H7 (cell line): ENCODE results near the gene TRIM69. TPM values are rescaled to one million over a fixed set of nuclear protein-coding genes. Genes with fewer than 3 reads are reported as not detected.
A peak's percentile ranks its signal among the peaks of the same experiment; 100 is the strongest.
"Not testable (repeated sequence)": the region's sequence is repeated elsewhere in the genome, so short reads cannot be mapped to it uniquely, and the experiment has no call there.

Experiments
- DNase-seq: peaks from one replicate; pipeline ENCODE4 v3.0.0; 2012
- H3K27me3 ChIP-seq: 2 replicates; pipeline ENCODE4 v1.6.0; 2011; ENCODE audit warnings: mild to moderate bottlenecking, low read length; ENCODE audit not compliant: control insufficient read depth, insufficient read depth
- H3K36me3 ChIP-seq: replicated peaks from 2 replicates; pipeline ENCODE4 v1.5.1; 2011; ENCODE audit warnings: low read length; ENCODE audit not compliant: control insufficient read depth, insufficient read depth
- H3K4me3 ChIP-seq: 2 replicates; pipeline ENCODE4 v1.5.1; 2011; ENCODE audit warnings: low read depth, mild to moderate bottlenecking, control low read depth, low read length, moderate library complexity; ENCODE audit not compliant: insufficient read depth
- total RNA-seq: library from RNA; depleted of rRNA; stranded (reverse); fragments of >200 nt; shearing (Covaris generic); gene quantifications from 2 replicates; pipeline ENCODE4 v1.2.3, GENCODE V29; 2014

The TRIM69 gene
- total RNA-seq, 1 experiment from 2014 or later: 5.4 TPM

GRCh38 chr15:44726136-44726535 lies 10.2 kb upstream of the TRIM69 start:
- Histone ChIP-seq H3K36me3 (no peaks in the 10 kb centered on the region), H3K4me3 (no peak overlapping the region), H3K27me3 (no peaks in the 10 kb centered on the region)
- DNase-seq: no peak

- Histone ChIP-seq H3K4me3 (no peak overlapping the region), H3K36me3 (no peaks in the 10 kb centered on the region)
- peak; percentile 8 for DNase-seq
Measured at GRCh38 chr15:44726568-44727484, 9.5 kb upstream of the TRIM69 start.

DNA sequence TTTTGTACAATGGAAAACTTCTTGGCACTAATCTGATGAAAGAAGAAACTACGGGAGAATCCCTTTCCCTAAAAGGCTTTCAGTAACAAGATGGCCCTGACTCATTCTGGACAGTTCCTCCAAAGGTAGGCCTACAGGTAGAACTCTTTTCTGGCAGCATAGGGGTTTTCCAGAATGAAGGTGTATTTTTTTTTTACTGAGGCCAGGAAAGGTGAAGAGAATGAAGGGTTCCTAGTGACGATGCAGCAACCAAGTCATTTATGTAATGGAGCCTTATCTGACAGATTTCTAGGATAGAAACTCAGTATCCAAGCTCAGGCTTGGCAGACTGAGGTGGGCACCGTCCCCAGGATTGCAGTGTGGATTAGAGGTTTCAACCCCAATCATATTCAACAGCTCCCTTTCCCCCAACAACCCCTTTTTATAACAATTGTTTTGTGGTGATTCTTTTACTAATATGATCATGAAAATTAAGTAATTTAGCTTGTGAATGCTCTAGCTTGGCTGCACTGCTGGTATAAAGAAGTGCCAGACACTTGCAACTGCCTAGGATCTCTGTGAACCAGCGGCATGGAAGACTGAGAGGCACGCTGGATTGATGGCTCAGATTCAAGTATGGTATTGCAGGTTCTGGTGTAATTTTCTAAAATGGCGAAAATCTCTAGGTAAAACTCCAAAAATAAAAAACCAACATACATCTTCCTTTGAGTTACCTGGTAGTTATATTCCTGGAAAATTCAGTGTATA lies 8.7 kb upstream of the TRIM69 start:
- Histone ChIP-seq H3K4me3 (no peak overlapping the region), H3K27me3 (no peaks in the 10 kb centered on the region), H3K36me3 (no peaks in the 10 kb centered on the region)
- DNase-seq: no peak

More at GRCh38 chr15:44726568-44727484, 9.5 kb upstream of the TRIM69 start:
- H3K27me3 ChIP-seq: no peaks in the 10 kb centered on the region

DNA sequence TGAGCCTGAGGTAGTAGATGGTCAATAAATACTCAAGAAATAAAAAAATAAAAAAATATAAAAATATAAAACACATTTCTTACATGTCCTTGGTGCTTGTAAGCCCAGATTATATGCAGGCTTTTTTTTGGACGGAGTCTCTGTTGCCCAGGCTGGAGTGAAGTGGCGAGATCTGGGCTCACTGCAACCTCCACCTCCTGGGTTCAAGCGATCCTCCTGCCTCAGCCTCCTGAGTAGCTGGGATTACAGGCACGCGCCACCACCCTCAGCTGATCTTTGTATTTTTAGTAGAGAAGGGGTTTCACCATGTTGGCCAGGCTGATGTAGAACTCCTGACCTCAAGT lies 8.1 kb upstream of the TRIM69 start:
- not testable (repeated sequence) for H3K27me3 ChIP-seq, H3K36me3 ChIP-seq, DNase-seq
- peak overlapping the region; percentile 75 for H3K4me3 ChIP-seq

DNA sequence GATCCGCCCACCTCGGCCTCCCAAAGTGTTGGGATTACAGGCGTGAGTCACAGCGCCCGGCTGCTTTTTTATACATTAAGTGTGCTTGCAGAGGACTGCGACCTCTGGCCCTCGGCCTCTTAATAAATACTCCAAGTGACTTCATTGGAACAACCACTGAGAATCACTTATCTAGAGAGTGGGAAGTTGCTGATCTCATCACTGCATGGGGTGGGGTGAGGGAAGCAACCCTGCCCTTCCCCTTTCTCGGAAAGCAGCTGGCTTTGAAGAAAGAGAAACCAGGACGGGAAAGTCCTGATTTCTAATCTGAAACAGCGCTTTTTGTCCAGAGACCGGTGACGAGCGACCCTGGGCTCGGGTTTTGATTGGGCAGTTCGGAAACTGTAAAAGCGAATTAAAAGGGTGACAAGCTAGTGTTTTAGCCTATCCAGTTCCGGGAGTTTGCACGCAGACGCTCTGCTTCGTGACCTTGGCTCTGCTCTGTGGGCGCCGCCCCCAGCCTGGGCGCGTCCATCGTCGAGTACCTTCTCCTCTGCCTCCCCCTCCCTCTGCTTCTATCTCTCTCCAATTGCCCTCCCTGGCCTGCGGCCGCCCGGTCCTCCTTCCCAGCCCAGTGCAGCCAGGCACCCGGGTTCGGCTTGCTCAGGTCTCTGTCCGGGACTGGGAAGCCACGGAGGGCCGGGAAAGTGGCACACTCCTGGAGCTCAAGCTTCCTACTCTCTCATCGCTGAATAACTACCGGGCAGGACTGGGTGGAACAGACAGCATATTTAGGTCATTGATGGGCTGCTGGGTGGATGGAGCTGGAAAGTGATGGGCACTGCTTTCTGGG lies 7.5 kb upstream of the TRIM69 start:
- no peaks in the 10 kb centered on the region for H3K27me3 ChIP-seq
- H3K4me3 ChIP-seq: peak overlapping the region; percentile 75
- DNase-seq: peak; percentile 86
- H3K36me3 ChIP-seq: no peaks in the 10 kb centered on the region

- H3K36me3 ChIP-seq: no peaks in the 10 kb centered on the region
- H3K4me3 ChIP-seq: peak overlapping the region; percentile 75
- DNase-seq: peak; percentile 48
- H3K27me3 ChIP-seq: no peaks in the 10 kb centered on the region
Measured at GRCh38 chr15:44729408-44730127, 6.8 kb upstream of the TRIM69 start.

GRCh38 chr15:44734839-44735481 lies 1.4 kb upstream of the TRIM69 start:
- Histone ChIP-seq H3K4me3 (no peak overlapping the region), H3K27me3 (no peaks in the 10 kb centered on the region), H3K36me3 (no peaks in the 10 kb centered on the region)
- DNase-seq: no peak

GRCh38 chr15:44735482-44736180 lies 697 bp upstream of the TRIM69 start:
- no peaks in the 10 kb centered on the region for H3K27me3 ChIP-seq
- DNase-seq: no peak
- H3K4me3 ChIP-seq: no peak overlapping the region
- no peaks in the 10 kb centered on the region for H3K36me3 ChIP-seq

DNA sequence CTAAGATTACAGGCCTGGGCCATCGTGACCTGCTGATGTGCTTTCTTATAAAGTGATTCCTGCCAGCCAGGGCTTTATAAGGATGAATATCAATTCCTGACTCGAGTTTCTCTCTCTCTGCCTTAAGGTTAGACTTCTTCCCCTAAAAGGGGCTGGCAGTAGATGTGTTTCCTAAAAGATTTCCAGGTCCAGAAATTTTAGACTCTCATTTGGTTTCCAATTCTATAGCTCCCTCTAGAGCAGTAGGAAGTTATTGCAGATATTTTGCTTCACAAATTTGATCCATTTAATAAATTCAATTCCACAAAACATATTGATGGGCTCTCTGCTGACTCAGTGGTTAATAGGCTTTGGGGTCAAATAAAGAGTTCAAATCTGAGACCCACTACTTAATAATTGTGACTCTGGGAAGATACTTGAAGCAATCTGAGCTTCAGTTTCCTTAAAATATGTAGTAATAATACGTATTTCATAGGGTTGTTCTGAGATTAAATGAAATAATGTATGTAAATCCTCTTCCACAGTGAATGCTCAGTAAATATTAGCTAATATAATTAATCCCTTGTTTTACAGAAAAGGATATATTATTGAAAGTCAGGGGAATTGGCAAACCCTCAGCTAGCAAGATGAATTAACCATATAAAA lies 2.1 kb downstream of the TRIM69 start:
- Histone ChIP-seq H3K36me3 (no peaks in the 10 kb centered on the region), H3K27me3 (no peaks in the 10 kb centered on the region), H3K4me3 (no peak overlapping the region)
- peak; percentile 45 for DNase-seq

GRCh38 chr15:44739222-44739847 lies 3.0 kb downstream of the TRIM69 start:
- H3K27me3 ChIP-seq, DNase-seq, H3K36me3 ChIP-seq, H3K4me3 ChIP-seq: not testable (repeated sequence)

- not testable (repeated sequence) for H3K36me3 ChIP-seq, H3K4me3 ChIP-seq, DNase-seq, H3K27me3 ChIP-seq
Measured at GRCh38 chr15:44743454-44743853, 7.1 kb downstream of the TRIM69 start.

DNA sequence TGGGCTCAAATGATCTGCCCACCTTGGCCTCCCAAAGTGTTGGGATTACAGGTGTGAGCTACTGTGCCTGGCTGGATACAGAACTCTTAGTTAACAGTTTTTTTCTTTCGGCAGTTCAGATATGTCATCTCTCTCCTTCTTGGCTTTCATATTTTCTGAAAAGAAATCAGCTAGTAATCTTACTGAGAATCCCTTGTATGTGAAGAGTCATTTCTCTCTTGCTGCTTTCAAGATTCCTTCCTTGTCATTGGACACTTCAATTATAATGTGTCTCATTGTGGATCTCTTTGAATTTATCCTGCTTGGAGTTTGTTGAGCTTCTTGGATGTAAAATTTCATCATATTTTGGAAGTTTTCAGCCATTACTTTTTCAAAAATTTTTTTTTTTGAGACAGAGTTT lies 17.0 kb downstream of the TRIM69 start:
- DNase-seq: no peak
- Histone ChIP-seq H3K36me3 (no peaks in the 10 kb centered on the region), H3K4me3 (no peak overlapping the region), H3K27me3 (no peaks in the 10 kb centered on the region; the same call in 1 of the 2 replicates)
